Fibroblast of the aortic adventitia (primary cell): Measurements from ENCODE around the gene MUC5AC. TPM values are rescaled to one million over a fixed set of nuclear protein-coding genes. Genes with fewer than 3 reads are reported as not detected.

Source experiments
- DNase-seq: peaks from one replicate; pipeline ENCODE4 v3.0.0-alpha.2; 2010; ENCODE audit warnings: low read depth
- H3K4me3 ChIP-seq: 2 replicates; pipeline ENCODE4 v1.5.1; 2011; ENCODE audit warnings: low read depth, mild to moderate bottlenecking, control low read depth, low read length, moderate library complexity
- total RNA-seq: library from RNA; depleted of rRNA; stranded (reverse); fragments of >200 nt; gene quantifications from 2 replicates; pipeline ENCODE4 v1.2.3, GENCODE V29; 2012; ENCODE audit warnings: low replicate concordance
- TF ChIP-seq, protein P1 (sequence below): IDR thresholded peaks from 2 replicates; pipeline ENCODE4 v1.5.1; 2011; ENCODE audit warnings: mild to moderate bottlenecking, low read length, control low read depth, inconsistent platforms; ENCODE audit not compliant: insufficient read depth

Gene MUC5AC
- total RNA-seq, 1 donor: under 0.01 TPM

DNA sequence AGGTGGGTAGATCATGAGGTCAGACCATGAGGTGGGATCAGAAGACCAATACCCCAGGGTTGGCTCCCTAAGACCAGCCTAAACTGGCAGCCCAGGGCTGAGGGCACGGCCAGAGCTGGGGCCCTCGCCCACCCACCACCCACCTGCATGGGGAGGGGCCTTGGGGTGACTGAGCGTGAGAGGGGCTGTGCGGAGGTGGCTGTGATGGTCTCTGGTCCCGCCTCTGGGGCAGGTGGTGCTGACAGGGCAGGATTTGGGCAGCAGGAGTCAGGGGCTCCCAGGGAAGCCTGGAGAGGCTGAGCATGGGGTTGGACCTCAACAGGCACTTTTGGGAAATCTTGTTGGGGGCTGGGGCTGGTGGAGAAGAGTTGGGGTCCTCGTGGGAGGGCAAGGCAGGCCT lies 39.8 kb upstream of the MUC5AC start:
- TF ChIP-seq, protein P1, sequence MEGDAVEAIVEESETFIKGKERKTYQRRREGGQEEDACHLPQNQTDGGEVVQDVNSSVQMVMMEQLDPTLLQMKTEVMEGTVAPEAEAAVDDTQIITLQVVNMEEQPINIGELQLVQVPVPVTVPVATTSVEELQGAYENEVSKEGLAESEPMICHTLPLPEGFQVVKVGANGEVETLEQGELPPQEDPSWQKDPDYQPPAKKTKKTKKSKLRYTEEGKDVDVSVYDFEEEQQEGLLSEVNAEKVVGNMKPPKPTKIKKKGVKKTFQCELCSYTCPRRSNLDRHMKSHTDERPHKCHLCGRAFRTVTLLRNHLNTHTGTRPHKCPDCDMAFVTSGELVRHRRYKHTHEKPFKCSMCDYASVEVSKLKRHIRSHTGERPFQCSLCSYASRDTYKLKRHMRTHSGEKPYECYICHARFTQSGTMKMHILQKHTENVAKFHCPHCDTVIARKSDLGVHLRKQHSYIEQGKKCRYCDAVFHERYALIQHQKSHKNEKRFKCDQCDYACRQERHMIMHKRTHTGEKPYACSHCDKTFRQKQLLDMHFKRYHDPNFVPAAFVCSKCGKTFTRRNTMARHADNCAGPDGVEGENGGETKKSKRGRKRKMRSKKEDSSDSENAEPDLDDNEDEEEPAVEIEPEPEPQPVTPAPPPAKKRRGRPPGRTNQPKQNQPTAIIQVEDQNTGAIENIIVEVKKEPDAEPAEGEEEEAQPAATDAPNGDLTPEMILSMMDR: no peak
- DNase-seq: no peak
- no peak overlapping the region for H3K4me3 ChIP-seq

DNA sequence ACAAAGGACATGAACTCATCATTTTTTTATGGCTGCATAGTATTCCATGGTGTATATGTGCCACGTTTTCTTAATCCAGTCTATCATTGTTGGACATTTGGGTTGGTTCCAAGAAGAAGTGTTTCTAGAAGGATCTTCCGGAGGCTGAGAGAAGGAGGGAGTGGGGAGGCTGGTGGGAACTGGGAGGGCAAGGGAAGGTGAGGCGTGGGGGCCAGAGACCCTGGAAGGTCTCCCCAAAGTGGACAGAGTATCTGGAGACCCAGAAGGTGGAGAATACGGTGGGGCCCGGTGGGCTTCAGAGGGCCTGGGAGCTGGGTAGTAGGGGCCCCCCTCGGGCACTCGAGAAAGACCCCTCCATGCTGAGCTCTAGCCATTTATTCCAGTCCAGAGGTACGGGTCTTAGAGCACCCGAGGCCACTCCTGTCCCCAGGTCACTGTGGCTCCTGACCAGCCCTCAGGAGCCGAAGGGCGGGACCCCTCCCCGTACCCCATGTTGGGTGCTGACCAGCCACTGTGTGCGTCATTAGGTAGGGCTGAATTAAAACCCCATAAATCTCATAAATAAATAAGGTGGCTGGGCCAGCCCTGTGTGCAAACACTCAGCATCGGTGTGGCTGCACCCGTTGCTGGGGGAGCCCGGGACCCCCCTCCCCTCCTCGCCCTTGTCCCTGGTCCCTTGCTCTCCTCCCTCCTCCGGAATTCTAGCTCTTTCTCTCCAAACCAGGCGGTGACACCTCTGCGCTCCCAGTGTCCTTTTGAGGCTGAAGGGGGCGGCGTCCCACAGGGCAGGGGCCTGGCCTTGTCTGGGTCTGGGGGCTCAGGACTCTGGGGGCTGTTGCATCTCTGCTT lies 38.8 kb upstream of the MUC5AC start:
- no peak for DNase-seq
- TF ChIP-seq, protein P1: no peak
- H3K4me3 ChIP-seq: no peak overlapping the region

DNA sequence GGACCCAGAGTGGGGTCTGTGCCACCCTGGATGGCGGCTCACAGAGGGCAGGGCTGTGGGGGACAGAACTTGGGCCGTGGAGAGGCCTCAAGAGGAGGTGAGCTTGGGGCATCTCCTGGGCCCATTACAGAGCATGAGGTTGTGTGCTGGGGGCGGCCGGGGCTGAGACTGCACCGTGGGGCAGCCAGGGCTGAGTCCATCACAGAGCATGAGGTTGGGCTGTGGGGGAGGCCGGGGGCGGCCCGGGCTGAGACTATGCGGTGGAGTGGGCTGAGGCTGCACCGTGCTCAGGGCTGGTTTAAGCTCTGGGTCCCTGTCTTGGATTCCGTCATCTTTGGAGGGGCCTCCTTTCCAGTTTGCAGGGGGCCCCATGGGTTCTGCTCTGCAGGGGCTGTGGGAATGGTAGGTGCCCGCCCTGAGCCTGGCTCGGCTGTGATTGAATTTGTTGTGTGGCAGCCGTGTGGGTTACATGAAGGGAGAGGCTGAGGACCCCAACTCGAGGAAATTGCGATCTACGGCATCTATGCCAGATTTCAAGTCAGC lies 38.1 kb upstream of the MUC5AC start:
- DNase-seq: no peak
- TF ChIP-seq, protein P1: no peak
- no peak overlapping the region for H3K4me3 ChIP-seq

DNA sequence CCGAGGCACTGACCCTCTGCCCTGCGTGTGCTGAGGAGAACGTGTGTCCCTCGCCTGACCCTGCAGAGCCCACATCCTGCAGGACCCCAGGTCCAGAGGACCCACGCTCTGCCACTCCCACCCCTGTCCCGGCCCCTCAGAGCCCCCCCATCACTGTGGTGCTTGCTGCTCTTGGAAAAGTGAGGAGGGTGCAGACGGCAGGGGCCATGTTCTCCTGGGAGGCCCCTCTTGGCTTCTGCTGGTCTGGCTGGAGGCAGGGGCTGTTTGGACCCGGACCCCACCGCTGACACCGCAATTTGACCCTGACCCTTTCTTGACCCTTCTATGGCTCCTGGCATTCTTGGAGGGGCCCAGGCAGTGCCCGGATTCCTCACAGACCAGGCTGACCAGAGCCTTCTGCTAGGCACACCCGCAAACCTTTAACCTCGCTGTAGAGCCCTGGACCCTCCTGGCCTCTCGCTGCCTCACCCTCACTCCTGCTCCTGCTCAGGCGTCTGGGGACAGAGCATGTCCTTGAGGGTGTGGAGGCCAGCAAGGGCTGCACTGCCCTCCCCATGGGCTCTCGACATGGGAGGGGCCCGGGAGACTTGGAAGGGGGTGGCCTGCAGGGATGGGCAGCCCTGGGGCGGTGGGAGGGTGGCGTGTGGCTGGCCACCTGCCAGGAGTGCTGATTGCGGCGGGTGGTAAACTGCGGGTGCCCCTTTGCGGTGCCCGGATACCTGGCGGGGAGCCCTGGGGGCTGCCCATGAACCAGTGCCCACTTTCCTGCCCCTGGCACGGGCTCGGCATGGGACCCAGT lies 37.0 kb upstream of the MUC5AC start:
- no peak overlapping the region for H3K4me3 ChIP-seq
- TF ChIP-seq, protein P1: no peak
- DNase-seq: no peak

DNA sequence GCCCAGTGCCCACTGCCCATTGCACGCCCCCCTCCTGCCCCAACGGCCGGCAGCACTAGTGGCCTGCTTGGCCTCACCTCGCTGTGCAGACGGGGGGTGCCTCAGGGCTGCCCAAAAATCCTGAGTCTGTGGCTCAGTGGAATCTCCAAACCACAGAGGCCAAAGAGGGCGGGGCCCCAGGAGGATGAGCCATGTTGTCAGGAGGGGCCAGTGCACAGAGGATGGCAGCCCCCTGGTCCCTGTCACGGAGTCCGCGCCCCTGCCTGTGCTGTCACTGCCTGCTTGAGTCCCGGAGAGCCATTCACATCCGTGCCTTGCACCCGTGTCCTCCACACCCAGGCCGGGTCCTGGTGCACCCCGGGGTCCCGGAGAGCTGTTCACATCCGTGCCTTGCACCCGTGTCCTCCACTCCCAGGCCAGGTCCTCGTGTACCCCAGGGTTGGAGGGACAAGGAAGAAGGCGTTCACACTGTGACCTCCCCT lies 36.4 kb upstream of the MUC5AC start:
- no peak for DNase-seq
- TF ChIP-seq, protein P1: no peak
- no peak overlapping the region for H3K4me3 ChIP-seq

DNA sequence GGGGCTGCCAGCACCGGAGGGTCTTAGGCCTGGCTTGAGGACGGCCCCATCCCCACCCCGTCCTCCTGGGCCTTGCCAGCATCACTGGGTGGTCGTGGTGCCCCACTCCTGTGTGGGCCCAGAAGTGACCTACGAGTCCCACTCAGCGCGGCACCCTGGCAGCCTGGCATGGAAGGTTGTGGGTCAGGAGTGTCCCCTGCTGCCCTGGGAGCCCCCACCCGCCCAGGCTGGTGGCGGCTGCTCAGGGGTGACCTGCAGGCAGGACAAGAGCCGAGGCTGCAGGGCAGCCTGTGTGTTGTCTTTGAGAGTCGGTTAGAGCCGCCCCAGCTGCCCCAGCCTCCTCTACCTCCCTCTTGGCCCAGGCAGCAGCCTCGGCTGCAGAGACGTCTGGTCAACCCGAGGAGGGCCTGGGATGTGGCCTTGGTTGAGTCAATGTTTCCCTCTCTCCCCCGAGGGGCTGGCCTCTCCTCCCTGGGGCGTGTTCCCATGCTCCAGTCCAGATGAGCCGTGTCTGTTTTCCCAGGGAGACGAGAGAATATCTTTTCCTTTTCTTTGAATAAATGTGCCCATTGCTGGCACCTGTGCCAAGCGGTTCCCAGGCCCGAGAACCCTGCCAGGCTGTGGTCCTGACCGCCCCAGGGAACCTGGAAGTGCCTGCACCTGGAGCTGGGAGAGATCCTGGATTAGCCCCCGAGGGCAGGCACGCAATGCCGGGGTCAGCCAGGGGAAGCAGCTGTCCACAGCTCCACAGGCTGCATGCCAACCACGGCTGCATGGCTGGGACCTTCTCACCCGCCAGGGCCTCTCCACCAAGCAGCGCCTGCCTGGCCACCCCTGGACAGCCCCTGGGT lies 35.7 kb upstream of the MUC5AC start:
- peak; percentile 10 for DNase-seq
- TF ChIP-seq, protein P1: no peak
- no peak overlapping the region for H3K4me3 ChIP-seq
